IMR-90 (cell line): ENCODE measurements around the gene OR1S1. TPM values are rescaled to one million over a fixed set of nuclear protein-coding genes. Genes with fewer than 3 reads are reported as not detected.

Source experiments
- ATAC-seq: fragments of 200-7000 bp; cut with Tn5 transposase; 2 replicates; pipeline ENCODE4 v1.9.1; 2020; ENCODE audit warnings: low read depth, mild to moderate bottlenecking, moderate library complexity
- BruUV-seq: library from RNA; stranded (reverse); fragments of 400-500 nt; replicated peaks from 2 replicates; lab custom pipeline; 2021; lab: Mats Ljungman, UMichigan
- CTCF ChIA-PET: fragments of 300-600 bp; formaldehyde crosslinking; extraction: SDS; loops from one replicate; lab custom pipeline; 2021; ENCODE audit warnings: antibody characterized with exemption; lab: Yijun Ruan, JAX
- POLR2A ChIA-PET: fragments of 300-600 bp; sonication (Branson Sonifier 250); formaldehyde crosslinking; loops from one replicate; lab custom pipeline; 2022; ENCODE audit warnings: antibody characterized with exemption; ENCODE audit not compliant: unreplicated experiment; lab: Charles Lee
- DNase-seq: peaks from one replicate; pipeline ENCODE4 v3.0.0; 2013
- H2AFZ ChIP-seq: replicated peaks from 2 replicates; pipeline ENCODE3; 2013; ENCODE audit warnings: low read length, mild to moderate bottlenecking; ENCODE audit not compliant: poor library complexity
- H2AK5ac ChIP-seq: 2 replicates; pipeline ENCODE4 v1.6.1; 2013; ENCODE audit warnings: low read depth, low read length, inconsistent platforms
- H2AK9ac ChIP-seq: replicated peaks from 2 replicates; pipeline ENCODE3; 2013; ENCODE audit warnings: mild to moderate bottlenecking, low read depth, low read length, moderate library complexity; ENCODE audit not compliant: poor library complexity
- H2BK120ac ChIP-seq: 2 replicates; pipeline ENCODE4 v1.6.1; 2013; ENCODE audit warnings: low read depth, low read length, inconsistent platforms
- H2BK15ac ChIP-seq: 3 replicates; pipeline ENCODE4 v1.6.1; 2013; ENCODE audit warnings: low read depth, low read length, inconsistent platforms
- H2BK20ac ChIP-seq: 2 replicates; pipeline ENCODE4 v1.6.1; 2013; ENCODE audit warnings: low read depth, mild to moderate bottlenecking, inconsistent platforms, low read length, moderate library complexity
- H2BK5ac ChIP-seq: 2 replicates; pipeline ENCODE4 v1.6.1; 2013; ENCODE audit warnings: mild to moderate bottlenecking, low read depth, low read length, inconsistent platforms; ENCODE audit not compliant: poor library complexity, severe bottlenecking
- H3K14ac ChIP-seq: replicated peaks from 2 replicates; pipeline ENCODE4 v1.6.1; 2013; ENCODE audit warnings: low read depth, low read length, inconsistent platforms
- H3K18ac ChIP-seq: 2 replicates; pipeline ENCODE4 v1.6.1; 2013; ENCODE audit warnings: low read depth, low read length, control low read depth
- H3K23ac ChIP-seq: 2 replicates; pipeline ENCODE4 v1.6.1; 2013; ENCODE audit warnings: low read depth, low read length, inconsistent platforms
- H3K27ac ChIP-seq: 2 replicates; pipeline ENCODE4 v1.5.1; 2013; ENCODE audit warnings: mild to moderate bottlenecking, control low read depth, low read length; ENCODE audit not compliant: insufficient read depth
- H3K27me3 ChIP-seq: 2 replicates; pipeline ENCODE4 v1.6.1; 2013; ENCODE audit warnings: low read length; ENCODE audit not compliant: control insufficient read depth, insufficient read depth
- H3K36me3 ChIP-seq: 2 replicates; pipeline ENCODE4 v1.6.1; 2013; ENCODE audit warnings: low read length, mixed read lengths; ENCODE audit not compliant: control insufficient read depth, insufficient read depth
- H3K4ac ChIP-seq: 2 replicates; pipeline ENCODE4 v1.6.1; 2013; ENCODE audit warnings: low read depth, low read length, inconsistent platforms
- H3K4me1 ChIP-seq: 2 replicates; pipeline ENCODE4 v1.6.1; 2013; ENCODE audit warnings: low read length, mixed read lengths; ENCODE audit not compliant: control insufficient read depth, insufficient read depth
- H3K4me2 ChIP-seq: 2 replicates; pipeline ENCODE4 v1.6.1; 2013; ENCODE audit warnings: low read depth, mild to moderate bottlenecking, control low read depth, low read length, moderate library complexity
- H3K4me3 ChIP-seq: 2 replicates; pipeline ENCODE4 v1.5.1; 2013; ENCODE audit warnings: low read depth, mild to moderate bottlenecking, control low read depth, low read length, moderate library complexity; ENCODE audit not compliant: insufficient read depth
- H3K56ac ChIP-seq: 2 replicates; pipeline ENCODE4 v1.6.1; 2013; ENCODE audit warnings: low read length, inconsistent platforms; ENCODE audit not compliant: insufficient read depth; ENCODE audit errors: extremely low read depth
- H3K79me1 ChIP-seq, 2 experiments: 2 replicates each; pipeline ENCODE4 v1.6.1; 2013; ENCODE audit warnings: low read length in 2 of 2, inconsistent platforms in 1 of 2, low read depth in 1 of 2
- H3K9ac ChIP-seq: 2 replicates; pipeline ENCODE4 v1.6.1; 2013; ENCODE audit warnings: low read depth, low read length, control low read depth
- H3K9me1 ChIP-seq: 2 replicates; pipeline ENCODE4 v1.6.1; 2013; ENCODE audit warnings: low read length, inconsistent platforms; ENCODE audit not compliant: insufficient read depth
- H3K9me3 ChIP-seq: 2 replicates; pipeline ENCODE4 v1.6.1; 2013; ENCODE audit warnings: low read length; ENCODE audit not compliant: control insufficient read depth, insufficient read depth
- H4K20me1 ChIP-seq: 2 replicates; pipeline ENCODE4 v1.6.1; 2013; ENCODE audit warnings: low read length, inconsistent platforms; ENCODE audit not compliant: insufficient read depth
- H4K5ac ChIP-seq: 2 replicates; pipeline ENCODE4 v1.6.1; 2013; ENCODE audit warnings: mild to moderate bottlenecking, low read depth, low read length, control low read depth
- H4K8ac ChIP-seq, 2 experiments: 2 replicates each; pipeline ENCODE4 v1.6.1; 2013; ENCODE audit warnings: low read depth in 2 of 2, low read length in 2 of 2, control low read depth in 1 of 2, inconsistent platforms in 1 of 2
- H4K91ac ChIP-seq: 2 replicates; pipeline ENCODE4 v1.6.1; 2013; ENCODE audit warnings: low read depth, low read length, inconsistent platforms; ENCODE audit not compliant: insufficient read depth
- CEBPB ChIP-seq: IDR thresholded peaks from 2 replicates; pipeline ENCODE4 v1.6.1; 2012; ENCODE audit warnings: low read depth, low read length, improper control_type of control experiment
- MAFK ChIP-seq: IDR thresholded peaks from 2 replicates; pipeline ENCODE4 v1.6.1; 2012; ENCODE audit warnings: low read depth, low read length, improper control_type of control experiment
- NFE2L2 ChIP-seq: fragments of 150-350 bp; IDR thresholded peaks from 2 replicates; pipeline ENCODE4 v1.6.1; 2016; ENCODE audit warnings: low read depth, mild to moderate bottlenecking, low read length
- WGBS, 2 experiments: methylation state at CpG; one replicate each; pipeline versions ENCODE4 v1.1.5 to v1.1.7; 2013; ENCODE audit warnings: missing lambda C conversion rate in 2 of 2; ENCODE audit not compliant: insufficient read length in 1 of 2; ENCODE audit errors: extremely low coverage in 2 of 2; 5-methylcytosine and 5-hydroxymethylcytosine counted together
- dilution Hi-C: fragments of 300-500 bp; cut with HindIII; formaldehyde crosslinking; loops from one replicate; pipeline ENCODE4 v1.14.3; 2018; ENCODE audit warnings: low sequenced_read_pairs; ENCODE audit not compliant: unreplicated experiment
- in situ Hi-C: fragments of 300-500 bp; cut with MboI; formaldehyde crosslinking; loops from 3 replicates; pipeline ENCODE4 v1.14.3; 2019; ENCODE audit warnings: low sequenced_read_pairs, inconsistent platforms, mixed read lengths
- intact Hi-C: fragments of 100-400 bp; cut with micrococcal nuclease; formaldehyde crosslinking; loops from 2 replicates; pipeline ENCODE4 v1.10.0; 2022
- polyA plus RNA-seq, 3 experiments: library from polyadenylated mRNA; depleted of rRNA; stranded (reverse); fragments of >200 nt; gene quantifications; 2 replicates each; pipeline ENCODE4 v1.2.3, GENCODE V29; 2012; ENCODE audit warnings: low replicate concordance in 1 of 3
- total RNA-seq: library from RNA; depleted of rRNA; stranded (reverse); fragments of >200 nt; gene quantifications from 2 replicates; pipeline ENCODE4 v1.2.3, GENCODE V29; 2012

The OR1S1 gene
- total and polyA plus RNA-seq, 2 of the 4 experiments (the other 2 are of a cell fraction), result not detected

- CTCF ChIA-PET, result no interaction called here
- POLR2A ChIA-PET, result no interaction called here
- H4K91ac ChIP-seq, result no peak overlapping the region
Observed at GRCh38 chr11:58195939-58196338, 16.6 kb upstream of the OR1S1 start.

More at GRCh38 chr11:58195939-58196338, 16.6 kb upstream of the OR1S1 start:
- H3K79me1 ChIP-seq, result no peaks in the 10 kb centered on the region
- no peak for ATAC-seq
- TF ChIP-seq MAFK (peak; percentile 65), NFE2L2 (peak; percentile 67), CEBPB (no peak)
- H3K9ac ChIP-seq, result no peak overlapping the region
- H4K8ac ChIP-seq, result no peak overlapping the region
- H3K4me2 ChIP-seq, result no peak overlapping the region
- no peaks in the 10 kb centered on the region for H3K9me1 ChIP-seq
- no peaks in the 10 kb centered on the region; the same call in 1 of the 2 replicates for H3K9me3 ChIP-seq
- no TSS peak for BruUV-seq
- H3K27ac ChIP-seq, result no peak overlapping the region
- no peak overlapping the region for H3K4ac ChIP-seq
- no peak overlapping the region for H2BK15ac ChIP-seq
- no peaks in the 10 kb centered on the region for H3K4me1 ChIP-seq
- no peak overlapping the region for H2BK20ac ChIP-seq
- no CpG with 5 or more reads among the region's 2 CpGs for WGBS, 2 experiments
- H3K4me3 ChIP-seq, result no peak overlapping the region
- no peak for DNase-seq
- dilution Hi-C loops, result no loop called here
- H2AFZ ChIP-seq, result no peak overlapping the region
- H2AK9ac ChIP-seq, result no peak overlapping the region
- H4K20me1 ChIP-seq, result no peaks in the 10 kb centered on the region
- H3K18ac ChIP-seq, result no peak overlapping the region
- intact Hi-C loops, result no loop called here
- no peak overlapping the region for H2BK120ac ChIP-seq
- no peak overlapping the region for H2BK5ac ChIP-seq
- H3K23ac ChIP-seq, result no peak overlapping the region
- H3K27me3 ChIP-seq, result no peaks in the 10 kb centered on the region
- no peaks in the 10 kb centered on the region for H3K36me3 ChIP-seq
- H3K14ac ChIP-seq, result no peak overlapping the region
- in situ Hi-C loops, result no loop called here
- H3K56ac ChIP-seq, result no peak overlapping the region
- no peak overlapping the region for H2AK5ac ChIP-seq
- no peak overlapping the region for H4K5ac ChIP-seq
